ENCODE data around the gene SLCO4A1. TPM values are rescaled to one million over a fixed set of nuclear protein-coding genes. Genes with fewer than 3 reads are reported as not detected.

SLCO4A1 gene
- total and polyA plus RNA-seq, 2 experiments from 2014 or later = 0.22 to 0.43 TPM

- peaks cover 17% of the 10 kb centered on the region; the same call in 1 of the 2 replicates for H3K27me3 ChIP-seq (replicated peaks; ENCODE audit: insufficient read depth)
- no peaks in the 10 kb centered on the region for H3K36me3 ChIP-seq (ENCODE audit: low read depth)
- H3K4me3 ChIP-seq = no peak overlapping the region
- H3K4me2 ChIP-seq (ENCODE audit: unreplicated experiment) = no peak overlapping the region
- no peak overlapping the region for H3K9ac ChIP-seq
- DNase-seq = no peak
- H4K20me1 ChIP-seq (ENCODE audit: insufficient read depth) = no peaks in the 10 kb centered on the region
- no peak overlapping the region for H3K27ac ChIP-seq
- no peaks in the 10 kb centered on the region for H3K79me2 ChIP-seq (ENCODE audit: insufficient read depth)
- no peaks in the 10 kb centered on the region for H3K9me3 ChIP-seq (ENCODE audit: low read depth)
- H3K4me1 ChIP-seq (ENCODE audit: insufficient read depth) = no peaks in the 10 kb centered on the region
- 80% methylated on average over 17 of the region's 17 CpGs for WGBS, 2 experiments (ENCODE audit: low coverage in 1 of 2, low lambda C conversion rate in 2 of 2, missing lambda C conversion rate in 2 of 2)
- H3K9me2 ChIP-seq (ENCODE audit: insufficient read depth) = no peaks in the 10 kb centered on the region
- TF ChIP-seq EZH2phosphoT487 (IDR thresholded peaks at IDR 0.05; ENCODE audit: insufficient read depth, low read depth) = no peak
- no peak for TF ChIP-seq EZH2 (IDR thresholded peaks at IDR 0.05; ENCODE audit: insufficient read depth, poor library complexity, severe bottlenecking)
- in situ Hi-C loops (cut with MboI) = no loop called here
- no peaks in the 10 kb centered on the region for H3F3A ChIP-seq (ENCODE audit: insufficient read depth)
- no peak overlapping the region for H2AFZ ChIP-seq
Observed at GRCh38 chr20:62690261-62690820, 48.0 kb downstream of the SLCO4A1 start.

- no peak overlapping the region for H3K27ac ChIP-seq
- no peaks in the 10 kb centered on the region for H3K9me2 ChIP-seq (ENCODE audit: insufficient read depth)
- H3K9ac ChIP-seq = no peak overlapping the region
- H3K4me2 ChIP-seq (ENCODE audit: unreplicated experiment) = no peak overlapping the region
- H3K9me3 ChIP-seq (ENCODE audit: low read depth) = no peaks in the 10 kb centered on the region
- WGBS, 2 experiments (ENCODE audit: low coverage in 1 of 2, low lambda C conversion rate in 2 of 2, missing lambda C conversion rate in 2 of 2) = 59 to 62% methylated on average over 15 of the region's 15 CpGs
- no peaks in the 10 kb centered on the region for H3K4me1 ChIP-seq (ENCODE audit: insufficient read depth)
- H3K79me2 ChIP-seq (ENCODE audit: insufficient read depth) = no peaks in the 10 kb centered on the region
- TF ChIP-seq EZH2phosphoT487 (IDR thresholded peaks at IDR 0.05; ENCODE audit: insufficient read depth, low read depth) = no peak
- TF ChIP-seq EZH2 (IDR thresholded peaks at IDR 0.05; ENCODE audit: insufficient read depth, poor library complexity, severe bottlenecking) = no peak
- no peak overlapping the region for H2AFZ ChIP-seq
- no peaks in the 10 kb centered on the region for H3F3A ChIP-seq (ENCODE audit: insufficient read depth)
- H3K4me3 ChIP-seq = no peak overlapping the region
- H4K20me1 ChIP-seq (ENCODE audit: insufficient read depth) = no peaks in the 10 kb centered on the region
- peaks cover 6% of the 10 kb centered on the region; the same call in 1 of the 2 replicates for H3K27me3 ChIP-seq (replicated peaks; ENCODE audit: insufficient read depth)
- no peak for DNase-seq
- in situ Hi-C loops (cut with MboI) = no loop called here
- H3K36me3 ChIP-seq (ENCODE audit: low read depth) = no peaks in the 10 kb centered on the region
Observed at GRCh38 chr20:62691487-62691886, 49.2 kb downstream of the SLCO4A1 start.

GRCh38 chr20:62692176-62692575, 49.9 kb downstream of the SLCO4A1 start:
- no peak for TF ChIP-seq EZH2phosphoT487 (IDR thresholded peaks at IDR 0.05; ENCODE audit: insufficient read depth, low read depth)
- no peak for TF ChIP-seq EZH2 (IDR thresholded peaks at IDR 0.05; ENCODE audit: insufficient read depth, poor library complexity, severe bottlenecking)
- no peak overlapping the region for H3K4me3 ChIP-seq
- H3K27ac ChIP-seq = no peak overlapping the region
- H3K9me2 ChIP-seq (ENCODE audit: insufficient read depth) = no peaks in the 10 kb centered on the region
- no peak overlapping the region for H2AFZ ChIP-seq
- no peaks in the 10 kb centered on the region for H3F3A ChIP-seq (ENCODE audit: insufficient read depth)
- H3K36me3 ChIP-seq (ENCODE audit: low read depth) = no peaks in the 10 kb centered on the region
- 21 to 27% methylated on average over 6 to 8 of the region's 8 CpGs for WGBS, 2 experiments (ENCODE audit: low coverage in 1 of 2, low lambda C conversion rate in 2 of 2, missing lambda C conversion rate in 2 of 2)
- no peaks in the 10 kb centered on the region for H3K9me3 ChIP-seq (ENCODE audit: low read depth)
- no peak overlapping the region for H3K4me2 ChIP-seq (ENCODE audit: unreplicated experiment)
- H3K27me3 ChIP-seq (replicated peaks; ENCODE audit: insufficient read depth) = peaks cover 5% of the 10 kb centered on the region; the same call in 1 of the 2 replicates
- H3K4me1 ChIP-seq (ENCODE audit: insufficient read depth) = no peaks in the 10 kb centered on the region
- in situ Hi-C loops (cut with MboI) = no loop called here
- no peak overlapping the region for H3K9ac ChIP-seq
- no peaks in the 10 kb centered on the region for H3K79me2 ChIP-seq (ENCODE audit: insufficient read depth)
- DNase-seq = no peak
- no peaks in the 10 kb centered on the region for H4K20me1 ChIP-seq (ENCODE audit: insufficient read depth)

GRCh38 chr20:62692801-62693523, 50.7 kb downstream of the SLCO4A1 start:
- Histone ChIP-seq H3F3A (ENCODE audit: insufficient read depth) (no peaks in the 10 kb centered on the region), H3K27ac (no peak overlapping the region), H3K9ac (no peak overlapping the region), H3K4me2 (ENCODE audit: unreplicated experiment) (no peak overlapping the region), H3K4me3 (no peak overlapping the region), H4K20me1 (ENCODE audit: insufficient read depth) (no peaks in the 10 kb centered on the region), H3K9me3 (ENCODE audit: low read depth) (no peaks in the 10 kb centered on the region), H3K4me1 (ENCODE audit: insufficient read depth) (no peaks in the 10 kb centered on the region), H3K79me2 (ENCODE audit: insufficient read depth) (no peaks in the 10 kb centered on the region), H3K36me3 (ENCODE audit: low read depth) (no peaks in the 10 kb centered on the region), H2AFZ (no peak overlapping the region), H3K9me2 (ENCODE audit: insufficient read depth) (no peaks in the 10 kb centered on the region), H3K27me3 (replicated peaks; ENCODE audit: insufficient read depth) (peaks cover 10% of the 10 kb centered on the region; the same call in 1 of the 2 replicates)
- in situ Hi-C loops (cut with MboI) = no loop called here
- TF ChIP-seq EZH2 (IDR thresholded peaks at IDR 0.05; ENCODE audit: insufficient read depth, poor library complexity, severe bottlenecking) (no peak), EZH2phosphoT487 (IDR thresholded peaks at IDR 0.05; ENCODE audit: insufficient read depth, low read depth) (no peak)
- WGBS, 2 experiments (ENCODE audit: low coverage in 1 of 2, low lambda C conversion rate in 2 of 2, missing lambda C conversion rate in 2 of 2) = 69 to 70% methylated on average over 22 of the region's 22 CpGs
- no peak for DNase-seq

Measured in GM23248 (cell line).